HCT116 (cell line): ENCODE data around the gene MIB2. TPM values are rescaled to one million over a fixed set of nuclear protein-coding genes. Genes with fewer than 3 reads are reported as not detected.

Experiments
- ATAC-seq: fragments of 200-7000 bp; cut with Tn5 transposase; 2 replicates; pipeline ENCODE4 v1.9.1; 2020; ENCODE audit warnings: mild to moderate bottlenecking, moderate library complexity
- Bru-seq: library from RNA; stranded (reverse); fragments of 400-500 nt; gene quantifications from one replicate; lab custom pipeline; 2021; lab: Mats Ljungman, UMichigan
- BruChase-seq, 2 experiments: library from RNA; stranded (reverse); fragments of 400-500 nt; gene quantifications; one replicate each; lab custom pipeline; 2021; lab: Mats Ljungman, UMichigan
- BruUV-seq: library from RNA; stranded (reverse); fragments of 400-500 nt; replicated peaks from 2 replicates; lab custom pipeline; 2021; lab: Mats Ljungman, UMichigan
- CTCF ChIA-PET: fragments of 300-600 bp; sonication (Branson Sonifier 250); formaldehyde crosslinking; loops from one replicate; lab custom pipeline; 2021; ENCODE audit warnings: antibody characterized with exemption; lab: Charles Lee
- POLR2A ChIA-PET: fragments of 300-600, 350-600 bp; sonication (Branson Sonifier 250); formaldehyde crosslinking; loops from one replicate; lab custom pipeline; 2021; ENCODE audit warnings: antibody characterized with exemption; lab: Charles Lee
- RAD21 ChIA-PET, 2 experiments: fragments of 300-600 bp; sonication (Branson Sonifier 250); formaldehyde crosslinking; loops; one replicate each; lab custom pipeline; 2023; ENCODE audit warnings: low total read pairs in 2 of 2; ENCODE audit not compliant: uncharacterized antibody in 2 of 2, unreplicated experiment in 2 of 2, low non-redundant PET in 1 of 2; lab: Charles Lee
- DNase-seq: peaks from one replicate; pipeline ENCODE4 v3.0.0-alpha.2; 2010; ENCODE audit warnings: low read depth, low spot score
- H2AFZ ChIP-seq: fragments of 200-600 bp; shearing (Covaris generic), sonication (generic); 2 replicates; pipeline ENCODE4 v1.6.1; 2017; ENCODE audit warnings: low read depth, mixed run types, mixed read lengths, antibody characterized with exemption, low read length; ENCODE audit not compliant: poor library complexity, severe bottlenecking
- H3K27ac ChIP-seq: 2 replicates; pipeline ENCODE4 v1.5.1; 2012; ENCODE audit warnings: low read depth, low read length
- H3K27me3 ChIP-seq: fragments of 200-600 bp; sonication (generic); 2 replicates; pipeline ENCODE4 v1.6.1; 2016; ENCODE audit warnings: mixed run types, low read length, mixed read lengths; ENCODE audit not compliant: insufficient read depth
- H3K36me3 ChIP-seq, 2 experiments: fragments of 200-500 bp in 1 of 2; fragments of 200-600 bp in 1 of 2; sonication (Bioruptor generic) in 1 of 2; sonication (generic) in 1 of 2; 2 replicates each; pipeline versions ENCODE4 v1.5.1 to v1.6.1; 2014 to 2016; ENCODE audit warnings: low read length in 2 of 2, inconsistent platforms in 1 of 2, mixed read lengths in 1 of 2, mixed run types in 1 of 2; ENCODE audit not compliant: insufficient read depth in 2 of 2, control insufficient read depth in 1 of 2
- H3K4me1 ChIP-seq, 2 experiments: fragments of 200-600 bp in 1 of 2; sonication (generic) in 1 of 2; 2 replicates each; pipeline versions ENCODE4 v1.5.1 to v1.6.1; 2012 to 2017; ENCODE audit warnings: low read length in 2 of 2, inconsistent platforms in 1 of 2, mild to moderate bottlenecking in 1 of 2, mixed read lengths in 1 of 2, mixed run types in 1 of 2, moderate library complexity in 1 of 2; ENCODE audit not compliant: insufficient read depth in 2 of 2, control insufficient read depth in 1 of 2
- H3K4me2 ChIP-seq: fragments of 200-600 bp; sonication (generic); 2 replicates; pipeline ENCODE4 v1.6.1; 2017; ENCODE audit warnings: mixed run types, low read length, mixed read lengths
- H3K4me3 ChIP-seq, 2 experiments: fragments of 200-600 bp in 1 of 2; sonication (generic) in 1 of 2; replicated peaks in 1 of 2; 2 replicates each; pipeline ENCODE4 v1.5.1; 2011 to 2016; ENCODE audit warnings: low read length in 2 of 2, control low read depth in 1 of 2, low read depth in 1 of 2, mild to moderate bottlenecking in 1 of 2, mixed read lengths in 1 of 2, mixed run types in 1 of 2
- H3K79me2 ChIP-seq: fragments of 200-600 bp; sonication (generic); 2 replicates; pipeline ENCODE4 v1.6.1; 2017; ENCODE audit warnings: mild to moderate bottlenecking, mixed run types, low read length, moderate library complexity, mixed read lengths; ENCODE audit not compliant: insufficient read depth
- H3K9ac ChIP-seq: fragments of 200-600 bp; sonication (generic); 2 replicates; pipeline ENCODE4 v1.6.1; 2016; ENCODE audit warnings: low read length, mixed read lengths
- H3K9me2 ChIP-seq: fragments of 200-600 bp; sonication (generic), shearing (Covaris generic); 2 replicates; pipeline ENCODE4 v1.6.1; 2017; ENCODE audit warnings: mixed run types, mild to moderate bottlenecking, moderate library complexity; ENCODE audit not compliant: insufficient read depth
- H3K9me3 ChIP-seq, 2 experiments: fragments of 200-500 bp in 1 of 2; fragments of 200-600 bp in 1 of 2; sonication (Bioruptor generic) in 1 of 2; sonication (generic) in 1 of 2; 2 replicates each; pipeline ENCODE4 v1.6.1; 2014 to 2017; ENCODE audit warnings: low read length in 2 of 2, mixed read lengths in 2 of 2, inconsistent platforms in 1 of 2, low read depth in 1 of 2, mild to moderate bottlenecking in 1 of 2, mixed run types in 1 of 2, moderate library complexity in 1 of 2; ENCODE audit not compliant: control insufficient read depth in 1 of 2, insufficient read depth in 1 of 2
- H4K20me1 ChIP-seq: fragments of 200-600 bp; sonication (generic), shearing (Covaris generic); 2 replicates; pipeline ENCODE4 v1.6.1; 2017; ENCODE audit warnings: mixed run types, mild to moderate bottlenecking, moderate library complexity; ENCODE audit not compliant: insufficient read depth
- ATF3 ChIP-seq: IDR thresholded peaks from 2 replicates; pipeline ENCODE4 v1.6.1; 2012
- CEBPB ChIP-seq: IDR thresholded peaks from 2 replicates; pipeline ENCODE4 v1.6.1; 2012; ENCODE audit warnings: low read depth
- CTCF ChIP-seq, 3 experiments: fragments of 200-600 bp in 1 of 3; sonication (generic) in 1 of 3; IDR thresholded peaks in 2 of 3; conservative IDR thresholded peaks in 1 of 3; 2 replicates each; pipeline ENCODE4 v1.5.1; 2012 to 2017; ENCODE audit warnings: low read depth in 2 of 3, low read length in 2 of 3, antibody characterized with exemption in 1 of 3, borderline replicate concordance in 1 of 3, control low read depth in 1 of 3, mild to moderate bottlenecking in 1 of 3, mixed read lengths in 1 of 3, mixed run types in 1 of 3, moderate library complexity in 1 of 3; ENCODE audit not compliant: insufficient read depth in 1 of 3
- EGR1 ChIP-seq: IDR thresholded peaks from 2 replicates; pipeline ENCODE4 v1.6.1; 2012; ENCODE audit warnings: low read depth
- ELF1 ChIP-seq: IDR thresholded peaks from 2 replicates; pipeline ENCODE4 v1.6.1; 2012; ENCODE audit warnings: low read depth, borderline replicate concordance
- EZH2 ChIP-seq: fragments of 200-600 bp; sonication (generic); IDR thresholded peaks from 2 replicates; pipeline ENCODE4 v1.6.1; 2017; ENCODE audit warnings: antibody characterized with exemption, mixed run types
- POLR2A ChIP-seq: IDR thresholded peaks from 2 replicates; pipeline ENCODE4 v1.7.0; 2011; ENCODE audit warnings: borderline replicate concordance; ENCODE audit not compliant: insufficient read depth, insufficient read length; ENCODE audit errors: extremely low read depth
- POLR2AphosphoS5 ChIP-seq: IDR thresholded peaks from 2 replicates; pipeline ENCODE4 v1.6.1; 2011; ENCODE audit warnings: mild to moderate bottlenecking, low read depth, low read length, moderate library complexity
- SIN3A ChIP-seq: IDR thresholded peaks from 2 replicates; pipeline ENCODE4 v1.6.1; 2012; ENCODE audit warnings: low read depth
- SP1 ChIP-seq: IDR thresholded peaks from 2 replicates; pipeline ENCODE4 v1.6.1; 2012; ENCODE audit warnings: low read depth
- SRF ChIP-seq: IDR thresholded peaks from 2 replicates; pipeline ENCODE4 v1.6.1; 2012; ENCODE audit warnings: low read depth
- YY1 ChIP-seq: IDR thresholded peaks from 2 replicates; pipeline ENCODE4 v1.6.1; 2011; ENCODE audit warnings: low read length, low read depth, moderate library complexity, mild to moderate bottlenecking; ENCODE audit not compliant: insufficient replicate concordance; ENCODE audit errors: extremely low read depth
- ZFX ChIP-seq: fragments of 450-650 bp; IDR thresholded peaks from 2 replicates; pipeline ENCODE4 v1.6.1; 2017
- ZNF274 ChIP-seq: fragments of 200-500 bp; sonication (Bioruptor generic); IDR thresholded peaks from 2 replicates; pipeline ENCODE4 v1.6.1; 2014; ENCODE audit warnings: mild to moderate bottlenecking, low read depth, low read length, inconsistent platforms
- intact Hi-C: fragments of 100-400 bp; cut with micrococcal nuclease; formaldehyde crosslinking; loops from 2 replicates; pipeline ENCODE4 v1.10.0; 2022
- long read RNA-seq: library from polyadenylated mRNA; unstranded; transcript quantifications from one replicate; pipeline ENCODE4 v2.0.0, GENCODE V29; 2021; ENCODE audit not compliant: unreplicated experiment
- polyA plus RNA-seq: library from polyadenylated mRNA; unstranded; fragments of >200 nt; gene quantifications from 2 replicates; pipeline ENCODE4 v1.2.1, GENCODE V29; 2012; ENCODE audit warnings: missing spikeins
- total RNA-seq: library from RNA; stranded (reverse); gene quantifications from one replicate; pipeline ENCODE4 v1.2.1, GENCODE V29; 2021; ENCODE audit not compliant: unreplicated experiment
- TF ChIP-seq, protein P1 (sequence below): IDR thresholded peaks from 2 replicates; pipeline ENCODE4 v1.6.1; 2012
- TF ChIP-seq, protein P2 (sequence below): IDR thresholded peaks from 2 replicates; pipeline ENCODE4 v1.6.1; 2012; ENCODE audit warnings: low read depth

The MIB2 gene
- total RNA-seq (194 TPM), Bru-seq, nascent RNA (percentile 55 among the genes with signal in this experiment), BruChase-seq, experiment 1, labeled RNA remaining after a 6-hour chase (percentile 76 among the genes with signal in this experiment), BruChase-seq, experiment 2, labeled RNA remaining after a 2-hour chase (percentile 72 among the genes with signal in this experiment)
- 136 and 167 TPM in 2 replicates for polyA plus RNA-seq
- long read RNA-seq, transcript MIB2-227 (3 exons, 584 nt), result minor isoform, 5 of 382 reads
- long read RNA-seq, transcript MIB2-207 (2 exons, 546 nt), result major isoform, 14 of 382 reads
- long read RNA-seq, partial matches to known transcripts, result 261 of 382 reads
- long read RNA-seq, other reads (novel, unspliced or antisense), result 93 of 382 reads

GRCh38 chr1:1615256-1616044, at the start of gene MIB2:
Gene MIB2, plus strand, starts transcription at chr1:1615500. Its CDS starts 7,953 bp downstream, at chr1:1623453.
- H3K36me3 ChIP-seq, result peaks cover 0 to 3% of the 10 kb centered on the region in 2 experiments; a peak in 1 of 4 replicates
- BruUV-seq, result no TSS peak
- ATAC-seq, result peak; percentile 86
- DNase-seq, result peak; percentile 95
- H3K4me1 ChIP-seq, result peaks cover 11 to 29% of the 10 kb centered on the region in 2 experiments; a peak in 3 of 4 replicates
- H3K27me3 ChIP-seq, result no peaks in the 10 kb centered on the region
- no peaks in the 10 kb centered on the region for H3K9me2 ChIP-seq
- ChIA-PET POLR2A (interaction anchor here (0.8 to 3.3 kb wide), 5 partner anchors 11 to 293 kb away, joined by 3 to 15 read pairs (median 5); no protein-coding TSS in a partner anchor), RAD21 (interaction anchor here in 1 of 2 experiments (1.1 kb wide), 1 partner anchor 13 kb away, joined by 4 read pairs; no protein-coding TSS in a partner anchor), CTCF (interaction anchor here (1.0 kb wide), 1 partner anchor 13 kb away, joined by 6 read pairs; no protein-coding TSS in a partner anchor)
- peak; percentile 66 for TF ChIP-seq POLR2A
- no peak; the same call in 1 of the 2 replicates for TF ChIP-seq SIN3A
- no peak for TF ChIP-seq ELF1
- no peak for TF ChIP-seq EZH2
- no peak for TF ChIP-seq ATF3
- no peak; the same call in 1 of the 2 replicates for TF ChIP-seq SP1
- peak; percentile 77 for TF ChIP-seq POLR2AphosphoS5
- TF ChIP-seq, protein P1, sequence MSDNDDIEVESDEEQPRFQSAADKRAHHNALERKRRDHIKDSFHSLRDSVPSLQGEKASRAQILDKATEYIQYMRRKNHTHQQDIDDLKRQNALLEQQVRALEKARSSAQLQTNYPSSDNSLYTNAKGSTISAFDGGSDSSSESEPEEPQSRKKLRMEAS, result peak; percentile 72; the same call in 1 of the 2 replicates
- TF ChIP-seq ZFX, result peak; percentile 74; the same call in 1 of the 2 replicates
- no peak for TF ChIP-seq YY1
- TF ChIP-seq EGR1, result peak; percentile 99
- TF ChIP-seq CTCF (IDR thresholded peaks at IDR 0.05 in 2 of 3, conservative IDR thresholded peaks at IDR 0.05 in 1 of 3; ENCODE audit: borderline replicate concordance in 1 of 3, insufficient read depth in 1 of 3, low read depth in 2 of 3, low read length in 2 of 3), result no peak
- TF ChIP-seq ZNF274, result no peak
- no peak for TF ChIP-seq CEBPB
- TF ChIP-seq SRF, result no peak; the same call in 1 of the 2 replicates
- TF ChIP-seq, protein P2, sequence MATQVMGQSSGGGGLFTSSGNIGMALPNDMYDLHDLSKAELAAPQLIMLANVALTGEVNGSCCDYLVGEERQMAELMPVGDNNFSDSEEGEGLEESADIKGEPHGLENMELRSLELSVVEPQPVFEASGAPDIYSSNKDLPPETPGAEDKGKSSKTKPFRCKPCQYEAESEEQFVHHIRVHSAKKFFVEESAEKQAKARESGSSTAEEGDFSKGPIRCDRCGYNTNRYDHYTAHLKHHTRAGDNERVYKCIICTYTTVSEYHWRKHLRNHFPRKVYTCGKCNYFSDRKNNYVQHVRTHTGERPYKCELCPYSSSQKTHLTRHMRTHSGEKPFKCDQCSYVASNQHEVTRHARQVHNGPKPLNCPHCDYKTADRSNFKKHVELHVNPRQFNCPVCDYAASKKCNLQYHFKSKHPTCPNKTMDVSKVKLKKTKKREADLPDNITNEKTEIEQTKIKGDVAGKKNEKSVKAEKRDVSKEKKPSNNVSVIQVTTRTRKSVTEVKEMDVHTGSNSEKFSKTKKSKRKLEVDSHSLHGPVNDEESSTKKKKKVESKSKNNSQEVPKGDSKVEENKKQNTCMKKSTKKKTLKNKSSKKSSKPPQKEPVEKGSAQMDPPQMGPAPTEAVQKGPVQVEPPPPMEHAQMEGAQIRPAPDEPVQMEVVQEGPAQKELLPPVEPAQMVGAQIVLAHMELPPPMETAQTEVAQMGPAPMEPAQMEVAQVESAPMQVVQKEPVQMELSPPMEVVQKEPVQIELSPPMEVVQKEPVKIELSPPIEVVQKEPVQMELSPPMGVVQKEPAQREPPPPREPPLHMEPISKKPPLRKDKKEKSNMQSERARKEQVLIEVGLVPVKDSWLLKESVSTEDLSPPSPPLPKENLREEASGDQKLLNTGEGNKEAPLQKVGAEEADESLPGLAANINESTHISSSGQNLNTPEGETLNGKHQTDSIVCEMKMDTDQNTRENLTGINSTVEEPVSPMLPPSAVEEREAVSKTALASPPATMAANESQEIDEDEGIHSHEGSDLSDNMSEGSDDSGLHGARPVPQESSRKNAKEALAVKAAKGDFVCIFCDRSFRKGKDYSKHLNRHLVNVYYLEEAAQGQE, result no peak
- H3K27ac ChIP-seq, result peak within 1 kb of the TSS; percentile 100
- peak within 1 kb of the TSS; percentile 90 for H3K9ac ChIP-seq
- H3K79me2 ChIP-seq, result peaks cover 9% of the 10 kb centered on the region; the same call in 1 of the 2 replicates
- H2AFZ ChIP-seq, result no peak within 1 kb of the TSS
- 0 out of 2 replicates have a peak, but pooled peaks cover 3% of the 10 kb centered on the region for H4K20me1 ChIP-seq
- H3K4me2 ChIP-seq, result peak within 1 kb of the TSS; percentile 97
- intact Hi-C loops, result loop anchor here (10.0 kb wide), 1 partner anchor 271 kb away; the partner anchor contains the start of gene DVL1
- peak within 1 kb of the TSS; percentile 85 to 86 for H3K4me3 ChIP-seq
- no peaks in the 10 kb centered on the region for H3K9me3 ChIP-seq
